Astrocyte of the cerebellum (primary cell): ENCODE results near the gene STEAP2.
A peak's percentile ranks its signal among the peaks of the same experiment; 100 is the strongest.

Experiments
- DNase-seq: peaks from one replicate; pipeline ENCODE4 v3.0.0-alpha.2; 2011; ENCODE audit warnings: low read depth
- H3K4me3 ChIP-seq: 2 replicates; pipeline ENCODE4 v1.5.1; 2011; ENCODE audit warnings: mild to moderate bottlenecking, low read depth, low read length, moderate library complexity
- in situ Hi-C: cut with HindIII; loops from 2 replicates; pipeline ENCODE4 v1.10.0; 2017; ENCODE audit warnings: low sequenced_read_pairs
- TF ChIP-seq, protein P1 (sequence below): IDR thresholded peaks from 2 replicates; pipeline ENCODE4 v1.5.1; 2012; ENCODE audit warnings: low read length, low read depth, moderate library complexity, mild to moderate bottlenecking; ENCODE audit errors: missing control alignments

The STEAP2 gene

DNA sequence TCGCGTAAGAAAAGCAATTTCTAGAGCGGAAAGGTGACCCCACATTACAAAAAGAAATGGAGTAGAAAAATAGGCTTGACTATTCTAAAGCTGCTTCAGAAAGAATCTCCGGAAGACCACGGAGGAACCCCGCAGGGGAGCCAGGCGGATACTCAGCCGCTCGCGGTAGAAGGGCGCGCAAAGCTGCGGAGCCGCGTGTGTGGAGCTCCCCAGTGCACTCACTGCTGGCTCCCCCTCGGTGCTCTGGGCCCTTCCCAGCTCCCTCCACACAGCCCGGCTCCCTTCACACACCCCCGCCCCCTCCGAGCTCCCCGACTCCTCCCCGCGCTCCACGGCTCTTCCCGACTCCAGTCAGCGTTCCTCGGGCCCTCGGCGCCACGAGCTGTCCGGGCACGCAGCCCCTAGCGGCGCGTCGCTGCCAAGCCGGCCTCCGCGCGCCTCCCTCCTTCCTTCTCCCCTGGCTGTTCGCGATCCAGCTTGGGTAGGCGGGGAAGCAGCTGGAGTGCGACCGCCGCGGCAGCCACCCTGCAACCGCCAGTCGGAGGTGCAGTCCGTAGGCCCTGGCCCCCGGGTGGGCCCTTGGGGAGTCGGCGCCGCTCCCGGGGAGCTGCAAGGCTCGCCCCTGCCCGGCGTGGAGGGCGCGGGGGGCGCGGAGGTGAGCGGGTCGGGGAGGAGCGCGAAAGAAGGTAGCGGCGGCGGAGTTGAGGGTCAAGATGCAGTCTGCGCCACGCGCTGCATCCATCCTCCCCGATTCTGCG lies at the start of gene STEAP2:
Gene STEAP2 (plus strand): TSS at position 350 of the 758 bp plus-strand sequence. CDS start 13,343 bp downstream, outside the sequence.
- peak within 1 kb of the TSS; percentile 61 for H3K4me3 ChIP-seq
- DNase-seq: peak; percentile 73
- TF ChIP-seq, protein P1, sequence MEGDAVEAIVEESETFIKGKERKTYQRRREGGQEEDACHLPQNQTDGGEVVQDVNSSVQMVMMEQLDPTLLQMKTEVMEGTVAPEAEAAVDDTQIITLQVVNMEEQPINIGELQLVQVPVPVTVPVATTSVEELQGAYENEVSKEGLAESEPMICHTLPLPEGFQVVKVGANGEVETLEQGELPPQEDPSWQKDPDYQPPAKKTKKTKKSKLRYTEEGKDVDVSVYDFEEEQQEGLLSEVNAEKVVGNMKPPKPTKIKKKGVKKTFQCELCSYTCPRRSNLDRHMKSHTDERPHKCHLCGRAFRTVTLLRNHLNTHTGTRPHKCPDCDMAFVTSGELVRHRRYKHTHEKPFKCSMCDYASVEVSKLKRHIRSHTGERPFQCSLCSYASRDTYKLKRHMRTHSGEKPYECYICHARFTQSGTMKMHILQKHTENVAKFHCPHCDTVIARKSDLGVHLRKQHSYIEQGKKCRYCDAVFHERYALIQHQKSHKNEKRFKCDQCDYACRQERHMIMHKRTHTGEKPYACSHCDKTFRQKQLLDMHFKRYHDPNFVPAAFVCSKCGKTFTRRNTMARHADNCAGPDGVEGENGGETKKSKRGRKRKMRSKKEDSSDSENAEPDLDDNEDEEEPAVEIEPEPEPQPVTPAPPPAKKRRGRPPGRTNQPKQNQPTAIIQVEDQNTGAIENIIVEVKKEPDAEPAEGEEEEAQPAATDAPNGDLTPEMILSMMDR: peak; percentile 70
- in situ Hi-C loops: no loop called here

DNA sequence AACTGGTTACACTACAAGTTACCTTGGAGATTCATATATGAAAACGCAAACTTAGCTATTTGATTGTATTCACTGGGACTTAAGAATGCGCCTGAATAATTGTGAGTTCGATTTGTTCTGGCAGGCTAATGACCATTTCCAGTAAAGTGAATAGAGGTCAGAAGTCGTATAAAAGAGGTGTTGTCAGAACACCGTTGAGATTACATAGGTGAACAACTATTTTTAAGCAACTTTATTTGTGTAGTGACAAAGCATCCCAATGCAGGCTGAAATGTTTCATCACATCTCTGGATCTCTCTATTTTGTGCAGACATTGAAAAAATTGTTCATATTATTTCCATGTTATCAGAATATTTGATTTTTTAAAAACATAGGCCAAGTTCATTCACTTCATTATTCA lies 48.0 kb upstream of the STEAP2 start:
- TF ChIP-seq, protein P1: no peak
- no peak overlapping the region for H3K4me3 ChIP-seq
- in situ Hi-C loops: no loop called here
- DNase-seq: no peak

DNA sequence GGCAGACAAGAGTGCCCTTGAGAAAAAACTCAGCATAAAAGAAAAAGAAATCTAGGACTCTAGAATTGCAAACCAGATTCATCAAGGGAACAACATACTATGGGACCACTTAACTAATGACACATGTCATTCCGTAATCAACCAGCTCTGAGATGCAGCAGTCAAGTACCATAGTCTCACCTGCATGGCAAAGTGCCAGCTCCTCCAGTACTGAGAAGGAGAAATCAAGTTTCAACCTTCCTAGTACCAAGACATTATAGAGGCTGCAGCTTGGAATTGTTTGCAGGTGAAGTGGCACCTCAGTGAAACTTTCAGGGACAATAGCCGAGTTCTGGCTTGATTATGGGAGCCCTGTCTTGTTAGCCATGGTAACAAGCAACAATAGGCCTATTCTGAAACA lies 45.8 kb upstream of the STEAP2 start:
- DNase-seq: no peak
- in situ Hi-C loops: no loop called here
- H3K4me3 ChIP-seq: no peak overlapping the region
- TF ChIP-seq, protein P1: no peak

DNA sequence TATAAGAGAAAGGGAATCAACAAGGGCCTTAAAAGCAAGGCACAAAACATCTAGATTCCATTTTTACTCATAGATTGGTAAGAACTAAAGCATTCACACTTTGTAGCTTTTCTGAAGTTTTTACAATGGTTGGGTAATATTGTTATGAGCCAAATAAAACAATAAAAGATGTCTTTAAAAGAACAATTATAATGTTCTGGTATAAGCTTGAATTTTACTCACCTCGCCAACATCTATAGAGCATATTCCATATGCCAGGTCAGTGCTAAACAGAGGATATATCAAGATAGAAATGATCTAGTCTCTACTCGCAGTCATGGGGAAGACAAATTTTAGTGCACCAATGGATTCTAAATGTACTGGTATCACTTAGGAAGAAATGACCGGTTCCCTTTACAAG lies 45.4 kb upstream of the STEAP2 start:
- TF ChIP-seq, protein P1: no peak
- in situ Hi-C loops: no loop called here
- no peak for DNase-seq
- no peak overlapping the region for H3K4me3 ChIP-seq

DNA sequence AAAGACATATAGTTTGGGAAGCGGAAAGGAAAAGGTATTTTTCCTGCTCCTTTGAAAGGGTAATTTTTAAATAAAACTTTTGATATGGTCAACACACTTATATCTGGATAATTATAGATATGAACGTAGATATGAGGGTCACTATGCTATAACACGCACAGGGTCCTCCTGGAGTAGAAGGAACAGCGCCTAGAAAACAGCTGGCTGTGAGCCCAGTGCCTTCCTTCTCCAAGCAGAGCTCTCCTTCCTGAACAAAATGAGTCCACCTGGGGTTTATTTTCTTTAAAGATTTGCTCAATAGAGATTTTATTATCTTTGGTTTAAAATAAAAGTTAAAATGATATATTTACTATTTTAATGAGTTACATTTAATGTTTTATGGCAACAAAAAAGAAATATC lies 44.2 kb upstream of the STEAP2 start:
- no peak overlapping the region for H3K4me3 ChIP-seq
- DNase-seq: no peak
- TF ChIP-seq, protein P1: no peak
- in situ Hi-C loops: no loop called here

DNA sequence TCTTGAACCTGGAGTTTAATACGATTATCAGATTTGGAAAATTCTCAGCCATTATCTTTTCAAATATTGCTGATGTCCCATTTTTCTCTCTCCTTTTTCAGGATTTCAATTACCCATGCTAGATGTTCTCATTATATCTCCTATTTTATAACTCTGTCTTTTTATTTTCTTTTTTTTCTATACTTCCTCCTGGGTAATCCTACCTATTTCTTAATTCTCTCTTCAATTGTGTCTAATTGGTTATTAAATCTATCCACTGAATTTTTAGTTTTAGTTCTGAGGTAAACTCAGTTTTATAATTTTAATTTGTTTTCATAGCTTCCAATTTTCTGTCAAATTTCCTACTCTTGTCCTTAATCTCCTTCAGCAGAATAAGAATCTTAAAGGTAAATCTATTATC lies 41.6 kb upstream of the STEAP2 start:
- in situ Hi-C loops: no loop called here
- no peak overlapping the region for H3K4me3 ChIP-seq
- TF ChIP-seq, protein P1: no peak
- DNase-seq: no peak
